Loucy (cell line): Measurements from ENCODE around the gene ANK3.

Experiments used
- H2AFZ ChIP-seq: fragments of 200-600 bp; sonication (generic); 2 replicates; pipeline ENCODE4 v1.6.0; 2016; ENCODE audit warnings: antibody characterized with exemption, mild to moderate bottlenecking, low read length, moderate library complexity
- H3F3A ChIP-seq: fragments of 200-600 bp; 2 replicates; pipeline ENCODE4 v1.6.0; 2016; ENCODE audit warnings: antibody characterized with exemption, low read depth, mild to moderate bottlenecking
- H3K27me3 ChIP-seq: fragments of 200-600 bp; sonication (generic); 2 replicates; pipeline ENCODE4 v1.6.1; 2014; ENCODE audit warnings: low read length, mild to moderate bottlenecking; ENCODE audit not compliant: insufficient read depth, poor library complexity, severe bottlenecking
- H3K36me3 ChIP-seq: fragments of 200-600 bp; sonication (generic); 2 replicates; pipeline ENCODE4 v1.6.1; 2016; ENCODE audit warnings: low read length; ENCODE audit not compliant: insufficient read depth
- H3K4me1 ChIP-seq: fragments of 200-600 bp; sonication (generic); 2 replicates; pipeline ENCODE4 v1.5.1; 2014; ENCODE audit warnings: low read length, mild to moderate bottlenecking; ENCODE audit not compliant: insufficient read depth, poor library complexity, severe bottlenecking
- H3K4me2 ChIP-seq: fragments of 200-600 bp; sonication (generic); 2 replicates; pipeline ENCODE4 v1.6.0; 2014; ENCODE audit warnings: antibody characterized with exemption, low read length, low read depth, mild to moderate bottlenecking; ENCODE audit not compliant: poor library complexity, severe bottlenecking
- H3K4me3 ChIP-seq: fragments of 200-600 bp; sonication (generic); 2 replicates; pipeline ENCODE4 v1.5.1; 2014; ENCODE audit warnings: low read length, mild to moderate bottlenecking, mixed read lengths; ENCODE audit not compliant: poor library complexity, severe bottlenecking
- H3K79me2 ChIP-seq: fragments of 200-600 bp; sonication (generic); 2 replicates; pipeline ENCODE4 v1.6.1; 2014; ENCODE audit warnings: low read length; ENCODE audit not compliant: insufficient read depth
- H3K9ac ChIP-seq: fragments of 200-600 bp; sonication (generic); 2 replicates; pipeline ENCODE4 v1.6.0; 2014; ENCODE audit warnings: mild to moderate bottlenecking, low read depth, low read length, moderate library complexity; ENCODE audit not compliant: poor library complexity, severe bottlenecking
- H3K9me2 ChIP-seq: fragments of 200-600 bp; sonication (generic); replicated peaks from 2 replicates; pipeline ENCODE4 v1.6.1; 2016; ENCODE audit warnings: low read depth, low read length, mixed read lengths
- H3K9me3 ChIP-seq: fragments of 200-600 bp; sonication (generic); 2 replicates; pipeline ENCODE4 v1.6.1; 2014; ENCODE audit warnings: mild to moderate bottlenecking, antibody characterized with exemption, low read length, low read depth; ENCODE audit not compliant: insufficient read depth
- H4K20me1 ChIP-seq: fragments of 200-600 bp; sonication (generic); 2 replicates; pipeline ENCODE4 v1.6.0; 2014; ENCODE audit warnings: antibody characterized with exemption, low read length, mild to moderate bottlenecking; ENCODE audit not compliant: insufficient read depth, poor library complexity, severe bottlenecking
- EZH2phosphoT487 ChIP-seq: fragments of 200-600 bp; IDR thresholded peaks from 2 replicates; pipeline ENCODE4 v1.6.1; 2018; ENCODE audit warnings: antibody characterized with exemption, mild to moderate bottlenecking, moderate library complexity, borderline replicate concordance
- TF ChIP-seq, protein P1 (sequence below): fragments of 200-600 bp; sonication (generic); conservative IDR thresholded peaks from 2 replicates; pipeline ENCODE4 v1.5.1; 2014; ENCODE audit warnings: mild to moderate bottlenecking, antibody characterized with exemption, low read length

ANK3 gene

DNA sequence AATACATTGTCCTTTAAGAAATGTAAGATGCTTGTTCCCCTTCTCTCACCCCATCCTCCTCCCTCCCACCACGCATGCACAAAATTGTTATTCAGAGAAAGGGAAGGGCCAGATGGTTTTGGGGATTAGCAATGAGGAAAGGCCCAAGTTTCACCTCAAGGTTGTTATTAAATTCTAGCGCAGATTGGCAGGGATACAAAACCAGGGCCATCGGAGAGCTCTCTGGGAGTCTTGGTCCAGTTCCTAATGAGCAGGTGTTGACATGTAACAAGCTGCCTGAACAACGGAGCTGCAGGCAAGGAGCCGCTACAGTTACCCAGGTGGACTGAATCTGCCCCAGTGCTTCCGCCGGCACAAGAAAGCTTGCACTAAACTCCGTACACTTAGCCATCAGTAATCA is 9.7 kb upstream of the ANK3 start:
- Histone ChIP-seq H3F3A (no peaks in the 10 kb centered on the region), H3K4me3 (no peak overlapping the region), H3K27me3 (no peaks in the 10 kb centered on the region), H2AFZ (no peak overlapping the region), H3K9ac (no peak overlapping the region), H3K79me2 (no peaks in the 10 kb centered on the region), H3K9me3 (no peaks in the 10 kb centered on the region), H4K20me1 (no peaks in the 10 kb centered on the region), H3K36me3 (no peaks in the 10 kb centered on the region), H3K4me2 (no peak overlapping the region), H3K4me1 (no peaks in the 10 kb centered on the region), H3K9me2 (no peaks in the 10 kb centered on the region)
- TF ChIP-seq, protein P1, sequence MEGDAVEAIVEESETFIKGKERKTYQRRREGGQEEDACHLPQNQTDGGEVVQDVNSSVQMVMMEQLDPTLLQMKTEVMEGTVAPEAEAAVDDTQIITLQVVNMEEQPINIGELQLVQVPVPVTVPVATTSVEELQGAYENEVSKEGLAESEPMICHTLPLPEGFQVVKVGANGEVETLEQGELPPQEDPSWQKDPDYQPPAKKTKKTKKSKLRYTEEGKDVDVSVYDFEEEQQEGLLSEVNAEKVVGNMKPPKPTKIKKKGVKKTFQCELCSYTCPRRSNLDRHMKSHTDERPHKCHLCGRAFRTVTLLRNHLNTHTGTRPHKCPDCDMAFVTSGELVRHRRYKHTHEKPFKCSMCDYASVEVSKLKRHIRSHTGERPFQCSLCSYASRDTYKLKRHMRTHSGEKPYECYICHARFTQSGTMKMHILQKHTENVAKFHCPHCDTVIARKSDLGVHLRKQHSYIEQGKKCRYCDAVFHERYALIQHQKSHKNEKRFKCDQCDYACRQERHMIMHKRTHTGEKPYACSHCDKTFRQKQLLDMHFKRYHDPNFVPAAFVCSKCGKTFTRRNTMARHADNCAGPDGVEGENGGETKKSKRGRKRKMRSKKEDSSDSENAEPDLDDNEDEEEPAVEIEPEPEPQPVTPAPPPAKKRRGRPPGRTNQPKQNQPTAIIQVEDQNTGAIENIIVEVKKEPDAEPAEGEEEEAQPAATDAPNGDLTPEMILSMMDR, result no peak
- TF ChIP-seq EZH2phosphoT487, result no peak

GRCh38 chr10:60397792-60398191 is 8.1 kb upstream of the ANK3 start:
- Histone ChIP-seq H3K4me2 (no peak overlapping the region), H3K27me3 (no peaks in the 10 kb centered on the region), H3K9me2 (no peaks in the 10 kb centered on the region), H3K4me3 (no peak overlapping the region), H3K9ac (no peak overlapping the region), H4K20me1 (no peaks in the 10 kb centered on the region), H3K9me3 (no peaks in the 10 kb centered on the region), H3K4me1 (no peaks in the 10 kb centered on the region), H3F3A (no peaks in the 10 kb centered on the region), H2AFZ (no peak overlapping the region), H3K36me3 (no peaks in the 10 kb centered on the region), H3K79me2 (no peaks in the 10 kb centered on the region)
- TF ChIP-seq, protein P1, result no peak
- no peak for TF ChIP-seq EZH2phosphoT487

GRCh38 chr10:60396766-60397165 is 7.1 kb upstream of the ANK3 start:
- Histone ChIP-seq H3K4me1 (no peaks in the 10 kb centered on the region), H3K9me3 (no peaks in the 10 kb centered on the region), H3F3A (no peaks in the 10 kb centered on the region), H3K36me3 (no peaks in the 10 kb centered on the region), H3K27me3 (no peaks in the 10 kb centered on the region), H3K9ac (no peak overlapping the region), H3K4me3 (no peak overlapping the region), H3K9me2 (no peaks in the 10 kb centered on the region), H3K79me2 (no peaks in the 10 kb centered on the region), H3K4me2 (no peak overlapping the region), H2AFZ (no peak overlapping the region), H4K20me1 (no peaks in the 10 kb centered on the region)
- no peak for TF ChIP-seq EZH2phosphoT487
- TF ChIP-seq, protein P1, result no peak
